ENCODE measurements around the gene NPDC1.
"Not testable (repeated sequence)": the region's sequence is repeated elsewhere in the genome, so short reads cannot be mapped to it uniquely, and the experiment has no call there.

The NPDC1 gene

DNA sequence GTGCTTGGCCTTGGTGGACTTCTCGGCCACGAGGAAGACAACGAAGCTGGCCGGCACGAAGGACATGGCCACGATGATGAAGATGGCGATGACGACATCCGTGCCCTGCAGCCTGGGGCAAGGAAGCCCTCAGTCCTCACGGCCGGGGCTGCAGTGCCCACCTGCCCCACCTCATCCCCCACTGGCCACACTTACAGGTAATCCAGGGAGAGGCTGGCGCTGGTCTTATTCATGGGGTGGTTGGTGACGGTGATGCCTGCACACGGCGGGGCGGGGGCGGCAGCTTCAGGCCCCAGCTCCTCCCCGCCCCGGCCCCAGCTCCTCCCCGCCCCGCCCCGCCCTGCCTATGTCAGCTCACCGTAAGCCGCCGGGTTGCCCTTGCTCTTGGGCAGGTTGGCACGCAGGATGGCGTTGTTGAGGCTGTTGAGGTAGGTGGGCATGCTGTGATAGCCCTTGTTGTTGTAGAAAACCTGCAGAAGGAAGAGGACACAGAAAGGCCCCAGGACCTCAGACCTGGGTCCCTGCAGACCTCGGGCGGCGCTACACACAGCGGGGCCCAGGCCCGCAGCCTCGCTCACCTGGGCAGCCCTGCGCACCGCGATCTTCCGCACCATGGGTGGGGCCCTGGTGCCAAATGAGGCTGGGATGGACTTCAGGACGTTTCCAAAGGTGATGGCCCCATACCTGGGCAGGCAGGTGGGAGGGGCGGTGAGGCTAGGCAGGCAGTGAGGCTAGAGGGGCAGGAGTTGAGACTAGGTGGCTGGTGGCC lies 33.9 kb downstream of the NPDC1 start:
- no peak for DNase-seq (ENCODE audit: low read depth in 3 of 3)

DNA sequence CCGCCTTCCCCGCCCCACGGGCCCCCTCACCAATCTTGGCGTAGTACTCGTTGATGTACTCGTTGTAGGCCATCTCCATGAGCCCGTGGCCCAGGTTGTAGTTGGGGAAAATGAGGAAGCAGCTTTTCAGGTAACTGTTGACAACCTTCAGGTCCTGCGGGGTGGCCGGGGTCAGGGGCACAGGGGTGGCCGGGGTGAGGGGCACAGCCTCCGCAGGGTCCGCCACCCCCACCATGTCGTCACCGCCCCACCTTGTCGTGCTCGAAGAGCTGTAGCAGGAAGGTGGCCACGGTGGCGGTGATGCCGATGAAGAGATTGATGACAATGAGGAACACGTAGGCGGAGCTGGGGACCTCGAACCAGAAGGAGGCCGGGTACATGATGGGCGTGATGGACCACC lies 34.8 kb downstream of the NPDC1 start:
- DNase-seq (ENCODE audit: low read depth in 3 of 3) = no peak

DNA sequence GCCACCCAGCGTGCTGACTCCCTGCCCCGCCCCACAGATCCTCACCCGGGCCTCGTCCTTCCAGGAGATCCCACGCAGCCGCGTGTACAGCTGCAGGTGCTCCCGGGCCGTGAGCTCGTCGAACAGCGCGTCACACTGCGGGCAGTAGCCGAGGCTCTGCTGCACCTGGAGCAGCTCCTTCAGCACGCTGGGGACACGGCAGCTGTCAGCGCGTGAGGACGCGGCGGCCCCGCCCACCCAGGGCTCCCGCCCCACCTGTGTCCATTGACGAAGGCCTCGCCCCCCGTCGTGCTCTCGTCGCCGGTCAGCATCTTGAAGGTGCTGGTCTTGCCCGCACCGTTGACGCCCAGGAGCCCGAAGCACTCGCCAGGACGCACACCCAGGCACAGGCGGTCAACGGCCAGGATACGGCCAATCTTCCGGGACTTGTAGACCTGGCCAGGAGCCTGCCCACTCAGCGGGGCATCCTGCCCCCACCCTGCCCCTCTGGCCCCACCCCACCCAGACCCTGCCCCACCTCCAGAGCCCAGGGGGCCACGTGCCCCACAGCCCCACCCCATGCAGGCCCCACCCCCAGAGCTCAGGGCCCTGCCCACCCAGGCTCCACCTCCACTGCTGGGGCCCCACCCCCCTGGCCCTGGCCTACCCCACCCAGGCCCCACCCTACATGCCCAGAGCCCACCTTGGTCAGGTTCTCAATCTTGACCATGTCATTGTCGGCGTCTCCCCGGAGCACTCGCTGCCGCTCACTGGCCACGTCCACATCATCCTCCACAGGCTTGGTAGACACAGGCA lies 35.8 kb downstream of the NPDC1 start:
- no peak for DNase-seq (ENCODE audit: low read depth in 3 of 3)

DNA sequence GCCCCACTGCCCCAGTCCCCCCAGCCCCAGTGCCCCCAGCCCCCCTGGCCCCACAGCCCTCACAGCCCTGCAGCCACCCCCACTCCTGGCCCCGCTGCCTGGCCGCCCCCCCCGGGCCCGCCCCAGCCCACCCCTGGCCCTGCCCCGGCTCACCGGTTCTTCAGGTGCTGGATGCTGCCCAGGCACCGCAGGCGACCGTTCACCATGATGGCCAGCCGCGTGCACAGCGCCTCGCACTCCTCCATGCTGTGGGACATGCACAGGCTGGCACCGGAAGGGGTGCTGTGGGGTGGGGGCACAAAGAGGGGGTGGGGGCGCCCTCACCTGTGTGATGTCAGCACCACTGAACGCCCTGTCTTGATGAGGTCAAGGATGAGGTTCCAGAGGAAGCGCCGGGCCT lies 36.8 kb downstream of the NPDC1 start:
- DNase-seq (ENCODE audit: low read depth in 3 of 3) = no peak

DNA sequence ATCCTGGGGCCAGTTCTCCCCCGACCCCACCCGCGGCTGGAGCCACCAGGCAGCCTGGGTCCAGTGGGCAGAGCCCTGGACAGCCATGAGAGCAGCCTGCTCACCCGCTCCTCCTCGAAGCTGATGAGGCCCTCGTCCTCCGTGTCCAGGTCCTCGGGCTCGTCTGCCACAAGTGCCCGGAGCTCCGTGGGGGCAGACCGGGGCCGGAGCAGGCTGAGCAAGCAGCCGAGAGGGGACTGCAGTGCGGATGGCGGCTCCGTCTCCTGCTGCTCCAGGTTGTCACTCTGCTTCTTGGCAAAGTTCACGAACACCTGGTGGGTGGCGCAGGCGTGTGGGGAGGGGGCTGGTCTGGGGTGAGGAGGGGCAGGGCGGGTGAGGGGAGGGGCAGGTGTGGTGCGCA lies 37.7 kb downstream of the NPDC1 start:
- no peak for DNase-seq (ENCODE audit: low read depth in 3 of 3)

DNA sequence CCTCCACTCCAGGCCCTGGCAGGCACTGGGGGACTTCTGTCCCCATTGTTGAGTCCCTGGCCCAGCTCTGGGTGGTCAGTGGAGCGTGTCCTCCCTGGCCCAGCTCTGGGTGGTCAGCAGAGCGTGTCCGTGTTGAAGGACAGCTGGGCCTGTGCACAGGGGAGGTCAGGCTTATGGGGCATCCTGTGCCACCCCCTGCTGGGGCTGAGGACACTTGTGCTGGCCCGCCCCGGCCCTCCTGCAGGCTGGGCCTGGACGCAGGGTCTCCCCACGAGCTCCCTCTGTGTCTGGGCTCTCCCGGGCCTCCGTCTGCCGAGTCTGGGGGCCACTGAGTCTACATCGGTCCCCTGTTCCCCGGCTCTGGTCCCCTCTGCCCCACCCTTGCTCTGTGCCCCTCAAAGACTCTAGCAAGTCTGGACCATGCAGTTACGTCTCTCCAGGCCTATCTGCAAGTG lies 38.1 kb downstream of the NPDC1 start:
- DNase-seq (ENCODE audit: low read depth in 3 of 3) = no peak

DNA sequence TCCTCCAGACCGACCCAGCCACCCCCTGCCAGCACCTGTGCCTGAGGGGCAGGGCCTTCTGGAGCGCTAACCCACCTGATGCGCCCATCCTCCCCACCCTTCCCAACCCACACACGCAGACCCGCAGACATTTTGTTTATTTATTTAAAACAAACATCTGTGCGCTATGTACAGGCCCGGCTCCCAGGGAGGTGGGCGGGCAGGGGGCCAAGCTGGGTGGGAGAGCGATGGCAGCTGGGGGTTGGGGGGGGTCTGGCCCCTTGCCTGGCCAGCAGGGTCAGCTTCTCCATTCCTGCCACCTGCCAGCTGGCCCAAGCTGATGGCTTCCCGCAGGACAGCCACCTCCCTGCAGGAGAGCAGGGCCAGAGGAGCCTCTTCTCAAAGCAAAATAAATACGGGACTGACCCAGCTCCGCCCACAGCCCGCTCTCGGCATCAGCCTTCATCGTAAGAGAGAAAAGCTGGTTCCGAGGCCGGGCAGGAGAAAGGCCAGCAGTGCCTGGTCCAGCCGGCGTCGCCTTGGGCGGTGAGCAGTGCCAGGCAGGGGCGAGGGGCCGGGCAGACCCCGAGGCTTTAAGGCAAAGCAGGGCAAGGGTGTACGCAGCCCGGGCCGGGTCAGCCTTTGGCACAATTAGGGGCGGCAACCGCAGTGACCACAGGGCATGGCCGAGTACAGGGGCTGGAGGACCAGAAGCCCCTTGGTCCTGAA lies 38.7 kb downstream of the NPDC1 start:
- DNase-seq (ENCODE audit: low read depth in 3 of 3) = no peak

DNA sequence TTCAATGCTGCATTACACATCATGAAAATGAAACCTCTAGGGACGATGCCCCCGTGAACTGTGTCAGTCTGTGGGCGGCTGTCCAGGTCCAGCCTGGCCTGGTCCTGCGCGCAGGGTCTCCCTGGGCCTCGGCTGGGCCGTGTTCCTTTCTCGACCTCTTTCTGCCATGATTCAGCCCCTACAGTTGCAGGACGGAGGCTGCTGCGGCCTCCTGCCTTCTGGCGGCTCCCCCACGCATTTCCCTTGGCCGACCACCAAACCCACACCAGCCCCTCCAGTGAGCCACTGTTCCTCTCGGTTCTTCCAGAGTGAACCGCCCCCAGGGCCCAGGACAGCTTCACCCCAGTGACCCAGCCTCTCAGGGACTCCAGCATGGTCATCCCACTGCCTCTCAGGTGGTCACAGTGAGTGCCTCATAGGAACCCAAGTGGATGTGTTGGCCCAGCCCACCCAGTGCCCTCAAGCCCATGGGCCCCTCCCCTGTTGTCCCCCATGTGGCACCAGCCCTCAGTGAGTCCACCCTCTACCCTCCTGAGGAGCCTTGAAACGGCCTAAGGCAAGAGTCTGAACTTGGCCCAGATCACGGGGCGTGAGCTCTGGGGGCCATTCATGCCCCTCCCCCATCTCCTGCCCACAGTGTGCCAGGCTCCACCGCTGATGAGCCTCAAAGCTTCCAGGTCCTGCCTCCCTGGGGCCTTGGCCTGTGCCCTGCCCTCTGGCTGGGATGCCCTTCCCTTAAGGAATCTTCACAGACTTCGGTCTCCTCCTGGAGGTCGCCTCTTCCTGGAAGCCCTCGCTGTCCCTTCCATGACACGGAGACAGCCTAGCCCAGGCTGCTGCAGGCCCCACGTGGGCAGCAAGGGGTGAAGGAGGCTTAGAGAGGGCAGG lies 39.6 kb downstream of the NPDC1 start:
- DNase-seq (ENCODE audit: low read depth in 3 of 3) = no peak

DNA sequence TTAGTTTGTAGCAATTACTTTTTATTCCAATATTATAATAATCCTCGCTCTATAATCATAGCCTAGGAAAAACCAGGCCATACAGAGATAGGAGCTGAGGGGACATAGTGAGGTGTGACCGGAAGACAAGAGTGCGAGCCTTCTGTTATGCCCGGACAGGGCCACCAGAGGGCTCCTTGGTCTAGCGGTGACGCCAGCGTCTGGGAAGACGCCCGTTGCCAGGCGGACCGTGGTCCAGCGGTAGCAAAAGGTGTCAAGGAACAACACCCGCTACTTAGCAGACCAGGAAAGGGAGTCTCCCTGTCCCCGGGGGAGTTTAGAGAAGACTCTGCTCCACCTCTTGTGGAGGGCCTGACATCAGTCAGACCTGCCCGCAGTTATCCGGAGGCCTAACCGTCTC lies 41.7 kb downstream of the NPDC1 start:
- not testable (repeated sequence) for DNase-seq (ENCODE audit: low read depth in 3 of 3)

DNA sequence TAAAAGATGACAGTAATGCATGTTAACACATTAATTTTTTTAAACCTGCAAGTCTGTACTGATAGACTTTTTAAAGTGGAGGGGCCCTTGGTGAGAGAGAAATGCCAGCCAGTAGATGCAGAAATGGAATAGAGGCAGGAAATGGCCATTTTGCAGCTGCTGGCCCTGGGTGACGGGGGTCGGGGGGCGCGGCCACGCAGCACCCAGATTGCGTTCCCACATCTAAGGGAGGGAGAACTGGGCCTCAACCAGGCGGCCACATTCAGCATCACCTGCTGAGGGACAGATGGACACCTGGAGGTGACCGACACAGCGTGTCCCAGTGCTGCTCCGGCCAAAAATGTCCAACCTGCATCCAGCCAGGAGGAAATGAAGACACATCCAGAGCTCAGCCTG lies 43.3 kb downstream of the NPDC1 start:
- DNase-seq (ENCODE audit: low read depth in 3 of 3) = no peak

DNA sequence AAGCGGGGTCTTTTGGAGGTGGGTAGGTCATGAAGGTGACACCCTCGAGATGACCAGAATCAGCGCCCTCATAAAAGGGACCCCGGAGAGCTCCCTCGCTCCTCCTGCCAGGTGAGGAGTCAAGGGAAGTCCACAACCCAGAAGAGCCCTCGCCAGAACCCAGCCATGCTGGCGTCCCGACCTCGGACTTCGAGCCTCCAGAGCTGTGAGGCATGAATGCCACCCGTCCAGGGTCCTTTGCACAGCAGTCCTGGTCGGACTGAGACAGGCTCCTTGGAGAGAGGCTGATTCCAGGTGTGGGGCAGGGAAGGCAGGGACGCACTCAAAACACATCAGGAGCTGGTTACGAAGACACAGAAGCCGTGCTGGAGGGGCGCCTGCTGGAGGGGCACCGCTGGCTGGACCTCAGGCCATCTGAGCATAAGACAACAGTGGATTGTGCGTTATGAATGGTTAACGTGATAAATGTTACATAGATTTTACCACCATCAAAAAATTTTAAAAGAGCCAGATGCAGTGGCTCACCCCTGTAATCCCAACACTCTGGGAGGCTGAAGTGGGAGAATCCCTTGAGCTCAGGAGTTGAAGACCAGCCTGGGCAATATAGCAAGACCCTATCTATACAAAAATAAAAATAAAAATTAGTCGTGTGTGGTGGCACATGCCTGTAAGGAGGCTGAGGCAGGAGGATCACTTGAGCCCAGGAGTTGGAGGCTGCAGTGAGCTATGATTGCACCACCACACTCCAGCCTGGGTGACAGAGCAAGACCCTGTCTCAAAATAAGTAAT lies 43.9 kb downstream of the NPDC1 start:
- DNase-seq (ENCODE audit: low read depth in 3 of 3) = no peak

DNA sequence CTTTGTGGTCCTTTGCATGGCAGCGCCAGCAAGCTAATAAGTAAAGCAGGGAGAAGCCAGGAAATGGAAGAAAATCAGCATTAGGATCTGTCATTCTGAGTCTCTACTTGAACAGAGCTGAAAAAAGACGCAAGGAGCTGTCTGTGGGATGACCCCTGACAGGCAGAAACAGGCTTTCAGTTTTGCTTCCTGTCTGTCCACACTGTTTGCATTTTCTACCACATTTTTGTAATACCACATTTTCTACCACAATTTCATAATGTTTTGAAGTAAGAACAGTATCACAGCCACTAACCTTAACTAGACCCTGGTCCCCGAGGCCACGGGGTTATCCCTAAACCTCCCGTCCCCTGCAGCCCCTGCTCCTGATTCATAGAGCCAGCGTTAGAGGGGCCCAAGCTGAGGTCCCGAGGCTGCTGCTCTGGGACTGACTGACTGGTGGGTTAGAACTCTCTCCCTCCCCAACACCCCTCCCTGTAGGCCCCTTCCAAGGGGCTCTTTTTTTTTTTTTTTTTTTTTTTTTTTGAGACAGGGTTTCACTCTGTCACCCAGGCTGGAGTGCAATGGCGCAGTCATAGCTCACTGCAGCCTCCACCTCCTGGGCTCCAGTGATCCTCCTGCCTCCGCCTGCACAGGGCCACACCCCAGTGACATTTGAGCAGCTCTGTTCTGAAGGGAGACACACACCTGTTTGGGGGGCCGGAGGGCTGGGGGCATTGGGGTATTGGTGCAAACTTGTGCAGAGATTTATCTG lies 45.6 kb downstream of the NPDC1 start:
- DNase-seq (ENCODE audit: low read depth in 3 of 3) = no peak

DNA sequence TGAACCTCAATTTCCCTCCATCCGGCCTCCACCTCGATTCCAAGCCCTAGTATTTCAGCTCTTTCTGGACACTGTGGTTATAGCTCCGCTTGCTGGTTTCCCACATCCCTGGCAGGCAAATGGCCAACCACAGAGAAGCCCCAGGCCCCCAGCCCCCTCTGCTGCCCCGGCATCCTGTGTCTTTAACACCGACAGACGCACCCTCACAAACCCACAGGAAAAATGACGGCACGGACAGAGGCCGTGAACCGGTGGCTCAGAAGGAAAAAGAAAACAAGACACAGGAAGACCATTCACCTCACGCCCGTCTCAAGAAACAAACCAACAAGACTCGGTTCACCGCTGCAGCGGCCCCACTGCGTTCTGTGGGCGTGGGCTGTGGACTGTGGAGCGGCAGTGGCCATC lies 48.1 kb downstream of the NPDC1 start:
- no peak for DNase-seq (ENCODE audit: low read depth in 3 of 3)

DNA sequence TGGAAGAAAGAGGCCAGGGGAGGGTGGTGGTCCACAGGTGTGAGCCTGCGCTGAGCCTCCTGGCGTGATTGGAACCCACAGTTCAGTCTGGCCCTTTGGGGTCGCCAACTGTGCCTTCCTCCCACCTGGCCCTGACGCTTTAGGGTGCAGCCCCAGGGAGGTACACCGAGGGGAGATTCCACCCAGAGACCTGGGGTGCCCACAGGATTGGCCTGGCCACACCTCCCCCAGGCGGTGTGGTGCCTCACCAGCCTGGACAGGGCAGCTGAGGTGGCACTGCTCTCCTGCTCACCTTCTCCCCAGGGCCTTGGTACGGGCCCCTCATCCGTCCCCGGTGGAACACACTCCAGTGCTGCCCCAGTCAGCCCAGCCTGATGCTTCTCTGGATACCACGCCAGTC lies 48.6 kb downstream of the NPDC1 start:
- DNase-seq (ENCODE audit: low read depth in 3 of 3) = no peak

DNA sequence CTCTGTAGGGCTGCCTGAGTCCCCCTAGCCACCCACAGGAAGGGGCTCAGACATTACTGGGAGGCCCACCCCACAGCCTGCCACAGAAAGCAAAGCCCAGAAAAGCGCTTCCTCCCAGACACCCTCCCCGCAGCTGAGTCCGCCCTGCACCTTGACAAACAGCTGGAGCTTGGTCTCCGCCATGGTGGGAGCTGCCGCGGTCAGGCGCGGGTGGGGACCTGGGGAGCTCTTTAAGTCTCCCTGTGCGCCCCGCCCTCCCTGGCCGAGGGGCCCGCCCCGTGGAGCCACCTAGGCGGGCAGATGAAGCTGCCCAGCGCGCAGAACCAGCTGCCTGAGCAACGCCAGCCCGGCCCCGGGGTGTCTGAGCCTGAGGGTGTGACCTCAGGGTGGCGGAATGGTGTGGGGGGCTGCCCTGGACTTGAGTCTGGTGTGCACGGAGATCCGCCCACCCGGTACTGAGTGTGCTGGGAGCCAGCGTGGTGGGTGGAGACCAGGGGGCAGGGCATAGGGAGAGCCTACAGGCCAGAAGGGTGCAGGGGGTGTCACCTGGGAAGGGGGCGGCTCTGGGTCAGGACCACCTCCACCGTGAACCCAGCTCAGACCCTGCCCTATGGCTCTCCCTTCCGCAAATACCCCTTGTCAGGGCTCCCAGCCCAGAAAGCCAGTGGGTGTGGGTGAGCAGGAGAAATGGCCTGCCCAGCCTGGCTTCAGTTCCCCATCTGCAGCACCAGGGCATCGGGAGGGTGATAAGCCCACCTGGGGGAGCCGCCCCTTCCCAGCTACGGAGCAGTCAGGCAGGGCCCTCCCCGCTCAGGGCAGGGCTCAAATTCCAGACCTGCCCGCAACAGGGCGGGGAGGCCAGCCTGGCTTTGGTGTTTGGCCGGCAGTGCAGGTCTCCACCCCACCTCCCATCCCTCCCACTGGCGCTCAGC lies 49.4 kb downstream of the NPDC1 start, which contains the start of gene CLIC3:
CLIC3 (minus strand) TSS at position 208 of the 932 bp plus-strand sequence; CDS start at position 183, 25 bp downstream.
- no peak for DNase-seq (ENCODE audit: low read depth in 3 of 3)

DNA sequence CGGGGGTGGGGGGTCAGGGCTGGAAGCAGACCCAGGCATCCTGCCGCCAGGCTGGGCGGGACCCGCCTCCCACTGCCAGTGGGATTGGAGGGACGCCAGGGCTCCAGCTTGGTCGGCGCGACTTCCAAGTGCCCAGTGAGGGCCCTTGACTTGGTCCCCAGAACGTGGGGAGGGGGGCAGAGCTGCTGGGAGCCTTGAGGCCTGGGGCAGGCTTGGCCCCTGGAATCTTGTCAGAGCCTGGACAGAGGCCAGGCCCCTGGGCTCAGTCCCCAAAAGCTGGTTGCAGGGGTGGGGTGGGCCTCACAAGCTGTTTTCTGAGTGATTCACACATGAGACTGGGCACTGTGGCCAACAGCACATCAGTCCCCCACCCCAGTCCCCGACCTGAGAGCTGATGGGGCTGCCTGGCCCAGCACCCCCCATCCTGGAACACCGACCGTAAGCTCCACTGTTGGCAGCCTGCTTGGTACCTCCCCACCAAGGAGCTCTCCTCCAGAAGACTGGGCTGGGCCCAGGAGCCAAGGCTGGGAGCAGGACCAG lies 50.1 kb downstream of the NPDC1 start:
- no peak for DNase-seq (ENCODE audit: low read depth in 3 of 3)

DNA sequence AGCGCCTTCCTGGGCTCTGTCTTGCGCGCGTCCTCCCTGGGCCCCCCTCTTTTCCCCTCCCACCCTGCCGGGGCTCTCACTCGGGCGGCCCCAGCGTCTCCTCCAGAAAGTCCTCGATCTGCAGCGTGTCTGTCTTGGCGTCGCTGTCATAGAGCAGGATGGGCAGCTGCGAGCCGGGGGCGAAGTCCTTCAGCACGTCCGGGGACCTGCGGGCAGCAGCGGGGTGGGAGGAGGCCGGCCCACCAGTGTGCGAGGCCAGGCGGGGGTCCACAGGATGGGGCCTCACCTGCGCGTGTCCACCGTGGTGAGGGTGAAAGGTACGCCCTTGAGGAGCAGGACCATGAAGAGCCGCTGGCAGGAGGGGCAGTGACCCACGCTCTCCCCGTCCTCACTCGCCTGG lies 50.6 kb downstream of the NPDC1 start:
- no peak for DNase-seq (ENCODE audit: low read depth in 3 of 3)

DNA sequence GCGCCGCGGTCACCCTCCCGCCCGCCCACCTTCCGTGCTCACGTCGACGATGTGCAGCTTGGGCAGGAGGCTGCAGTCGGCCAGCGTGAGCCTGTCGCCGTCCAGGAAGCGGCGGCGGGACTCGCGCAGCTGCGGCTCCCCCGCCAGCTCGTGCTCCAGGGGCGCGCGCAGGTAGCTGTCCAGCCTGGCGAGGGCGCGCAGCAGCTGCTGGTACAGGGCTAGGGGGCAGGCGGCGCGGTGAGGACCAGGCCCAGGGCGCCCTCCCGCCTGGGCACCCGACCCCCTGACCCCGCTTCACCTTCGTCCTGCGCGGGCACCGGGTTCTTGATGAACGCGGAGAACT lies 51.1 kb downstream of the NPDC1 start:
- DNase-seq (ENCODE audit: low read depth in 3 of 3) = no peak

All from stimulated activated CD4-positive, alpha-beta T cell treated with anti-CD3 and anti-CD28 coated beads, TNF-alpha, amount 100 ng/mL, for 24 hours (primary cell).